K562 (cell line): ENCODE measurements around the gene RTL10. TPM values are rescaled to one million over a fixed set of nuclear protein-coding genes. Genes with fewer than 3 reads are reported as not detected.

Source experiments
- ARID4B ChIP-seq: sonication (generic); formaldehyde crosslinking; IDR thresholded peaks from 2 replicates; pipeline ENCODE4 v1.8.0; 2022; ENCODE audit warnings: mild to moderate bottlenecking, missing genetic modification reagents
- ATF1 ChIP-seq, 2 experiments: fragments of 450-650 bp in 1 of 2; IDR thresholded peaks; 2 replicates each; pipeline ENCODE4 v1.6.1; 2016; ENCODE audit warnings: missing compliant biosample characterization in 1 of 2, missing genetic modification characterization in 1 of 2
- BCOR ChIP-seq: fragments of 450-650 bp; IDR thresholded peaks from 2 replicates; pipeline ENCODE4 v1.6.1; 2016
- CBX1 ChIP-seq: sonication (generic); IDR thresholded peaks from 2 replicates; pipeline ENCODE4 v1.6.1; 2016; ENCODE audit warnings: antibody characterized with exemption, low read depth, mild to moderate bottlenecking
- CTBP1 ChIP-seq: fragments of 450-650 bp; IDR thresholded peaks from 2 replicates; pipeline ENCODE4 v1.6.1; 2016; ENCODE audit warnings: borderline replicate concordance
- DPF2 ChIP-seq: fragments of 450-650 bp; IDR thresholded peaks from 2 replicates; pipeline ENCODE4 v1.6.1; 2016
- FOXA3 ChIP-seq, 2 experiments: fragments of 450-650 bp in 1 of 2; sonication (generic) in 1 of 2; formaldehyde crosslinking; IDR thresholded peaks in 1 of 2; conservative IDR thresholded peaks in 1 of 2; 2 replicates each; pipeline versions ENCODE4 v1.4.0 to v1.8.0; 2020 to 2022; ENCODE audit warnings: mild to moderate bottlenecking in 2 of 2, missing genetic modification reagents in 1 of 2
- FOXJ2 ChIP-seq: fragments of 200-800 bp; sonication (Bioruptor generic); IDR thresholded peaks from 2 replicates; pipeline ENCODE4 v1.6.1; 2016; ENCODE audit warnings: missing genetic modification characterization, missing compliant biosample characterization
- GATAD2A ChIP-seq: fragments of 450-650 bp; IDR thresholded peaks from 2 replicates; pipeline ENCODE4 v1.6.1; 2017
- HIVEP1 ChIP-seq: fragments of 250-450 bp; sonication (Bioruptor Pico); IDR thresholded peaks from 2 replicates; pipeline ENCODE4 v1.4.0; 2020; ENCODE audit warnings: mild to moderate bottlenecking
- HSF4 ChIP-seq: fragments of 250-450 bp; sonication (Bioruptor Pico); IDR thresholded peaks from 2 replicates; pipeline ENCODE4 v2.1.2; 2022; ENCODE audit warnings: mild to moderate bottlenecking, moderate library complexity, borderline replicate concordance
- KLF13 ChIP-seq: fragments of 450-650 bp; IDR thresholded peaks from 2 replicates; pipeline ENCODE4 v1.6.1; 2016; ENCODE audit warnings: missing genetic modification characterization, low read depth, mild to moderate bottlenecking, missing compliant biosample characterization, moderate library complexity, borderline replicate concordance
- MAFG ChIP-seq: fragments of 450-650 bp; conservative IDR thresholded peaks from 2 replicates; pipeline ENCODE4 v1.6.1; 2016; ENCODE audit warnings: missing genetic modification characterization, missing compliant biosample characterization
- NBN ChIP-seq: fragments of 450-650 bp; IDR thresholded peaks from 2 replicates; pipeline ENCODE4 v1.6.1; 2016; ENCODE audit warnings: low read depth, mild to moderate bottlenecking
- PHF21A ChIP-seq: fragments of 450-650 bp; IDR thresholded peaks from 2 replicates; pipeline ENCODE4 v1.6.1; 2017; ENCODE audit warnings: low read depth, borderline replicate concordance
- PHTF2 ChIP-seq: fragments of 250-450 bp; sonication (Bioruptor Pico); IDR thresholded peaks from 2 replicates; pipeline ENCODE4 v1.5.0; 2021; ENCODE audit warnings: mild to moderate bottlenecking
- RBM25 ChIP-seq: fragments of 200-400 bp; formaldehyde crosslinking; IDR thresholded peaks from 2 replicates; pipeline ENCODE4 v1.6.1; 2018; ENCODE audit warnings: low read length, low read depth, moderate library complexity; ENCODE audit not compliant: severe bottlenecking
- STAG1 ChIP-seq: sonication (generic); formaldehyde crosslinking; IDR thresholded peaks from 2 replicates; pipeline ENCODE4 v1.5.0; 2020; ENCODE audit warnings: missing genetic modification reagents, borderline replicate concordance
- ZBED1 ChIP-seq: IDR thresholded peaks from 2 replicates; pipeline ENCODE4 v1.6.1; 2014
- ZBTB5 ChIP-seq: fragments of 450-650 bp; IDR thresholded peaks from 2 replicates; pipeline ENCODE4 v1.6.1; 2017; ENCODE audit warnings: antibody characterized with exemption
- ZC3H4 ChIP-seq: sonication (generic); formaldehyde crosslinking; IDR thresholded peaks from 2 replicates; pipeline ENCODE4 v1.9.0; 2021; ENCODE audit warnings: missing genetic modification reagents, borderline replicate concordance
- ZNF384 ChIP-seq: IDR thresholded peaks from 2 replicates; pipeline ENCODE4 v1.6.1; 2012; ENCODE audit warnings: low read depth, low read length, improper control_type of control experiment
- ZNF444 ChIP-seq: fragments of 250-450 bp; sonication (Bioruptor Pico); IDR thresholded peaks from 2 replicates; pipeline ENCODE4 v1.4.0; 2020; ENCODE audit warnings: mild to moderate bottlenecking, moderate library complexity
- ZNF589 ChIP-seq: fragments of 200-800 bp; sonication (Bioruptor generic); IDR thresholded peaks from 2 replicates; pipeline ENCODE4 v1.6.1; 2016; ENCODE audit warnings: low read depth, missing genetic modification characterization, missing compliant biosample characterization
- ZNF780A ChIP-seq: fragments of 250-450 bp; sonication (Bioruptor Pico); IDR thresholded peaks from 2 replicates; pipeline ENCODE4 v1.5.0; 2021; ENCODE audit warnings: mild to moderate bottlenecking
- polyA plus RNA-seq, 8 experiments: library from polyadenylated mRNA; depleted of rRNA in 4 of 8; stranded (reverse) in 5 of 8; unstranded in 3 of 8; fragments of >200 nt; fragmentation: Nextera tagmentation in 2 of 8; fragmentation: Illumina TruSeq in 1 of 8; extraction: Ambion mirVana in 2 of 8; extraction: Trizol in 1 of 8; gene quantifications; 2 replicates each; pipeline versions ENCODE4 v1.2.1 to v1.2.3, GENCODE V29; 2011 to 2014; ENCODE audit warnings: inconsistent platforms in 1 of 8, missing spikeins in 1 of 8
- total RNA-seq, 7 experiments: library from RNA; depleted of rRNA in 6 of 7; stranded (reverse); fragments of >200 nt in 6 of 7; fragmentation: Illumina TruSeq in 2 of 7; extraction: Trizol in 2 of 7; gene quantifications; 2 replicates each; pipeline versions ENCODE4 v1.2.1 to v1.2.3, GENCODE V29; 2011 to 2021; ENCODE audit warnings: low replicate concordance in 1 of 7

RTL10 gene
- total and polyA plus RNA-seq, 9 of the 15 experiments (the other 6 are each of a cell fraction or from before 2014, with no cell fraction given) = 19.8 to 75.5 (median 32.5) TPM

- TF ChIP-seq ZBTB5 (no peak), ARID4B (CRISPR knock-in tag) (no peak), CTBP1 (no peak), PHF21A (no peak), ZNF384 (0 out of 2 replicates have a peak, but pooled peaks have one; percentile 38), RBM25 (no peak), ZC3H4 (CRISPR knock-in tag) (no peak), BCOR (no peak), MAFG (tag) (no peak), ZBED1 (no peak), HSF4 (CRISPR knock-in tag) (no peak), HIVEP1 (CRISPR knock-in tag) (no peak), CBX1 (no peak), DPF2 (no peak), NBN (no peak), FOXJ2 (tag) (no peak), ZNF444 (no peak; the same call in none of the 2 replicates), STAG1 (no peak), KLF13 (tag) (peak; percentile 73), PHTF2 (CRISPR knock-in tag) (no peak), ZNF589 (CRISPR knock-in tag) (no peak), ZNF780A (CRISPR knock-in tag) (no peak), FOXA3 (CRISPR knock-in tag; conservative IDR thresholded peaks at IDR 0.05 in 1 of 2, IDR thresholded peaks at IDR 0.05 in 1 of 2) (no peak), ATF1 (CRISPR knock-in tag; IDR thresholded peaks at IDR 0.05) (no peak), ATF1 (tag; IDR thresholded peaks at IDR 0.05) (no peak), GATAD2A (no peak)
Observed at GRCh38 chr22:19855504-19856409, 1.1 kb upstream of the RTL10 start (continued).
